DMS 273 treated with DMSO at 0.1 percent for 48 hours (cell line): ENCODE results near the gene WDR18.

ENCODE experiments used
- DNase-seq: peaks from one replicate; lab custom pipeline; 2025; lab: John Stamatoyannopoulos, UW

Gene WDR18

GRCh38 chr19:984165-984967 is at the start of gene WDR18:
WDR18 (plus strand) TSS chr19:984345; CDS start chr19:984354, 9 bp downstream.
- DNase-seq, result peak; percentile 60

DNA sequence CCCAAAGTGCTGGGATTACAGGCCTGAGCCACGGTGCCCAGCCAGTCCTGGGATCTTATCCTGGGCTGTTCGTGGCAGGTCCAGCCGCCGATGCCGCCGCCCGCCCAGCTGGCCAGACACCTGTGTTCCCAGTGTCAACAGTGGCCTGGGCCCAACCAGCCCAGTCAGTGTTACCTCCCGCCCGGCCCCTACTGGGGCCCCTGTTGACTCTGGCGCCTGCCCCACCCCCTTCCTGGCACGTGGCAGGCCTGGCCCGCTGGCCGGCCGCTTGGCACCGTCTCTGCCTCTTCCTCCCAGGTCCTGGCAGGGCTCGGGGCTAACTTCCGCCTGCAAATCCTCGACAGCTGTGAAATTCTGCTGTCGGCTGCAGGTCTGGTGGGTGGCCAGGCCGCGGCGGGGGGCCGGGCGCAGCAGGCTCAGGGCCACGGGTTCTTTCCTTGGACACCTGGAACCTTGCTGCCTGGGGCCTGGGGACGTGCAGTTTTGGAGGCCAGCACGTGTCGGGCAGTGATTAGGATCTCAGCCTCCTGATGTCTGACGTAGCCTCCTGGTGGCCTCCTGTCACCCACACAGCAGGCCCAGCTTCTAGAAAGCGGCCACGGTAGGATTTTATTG is 49.2 kb upstream of the WDR18 start:
- DNase-seq, result peak; percentile 87

DNA sequence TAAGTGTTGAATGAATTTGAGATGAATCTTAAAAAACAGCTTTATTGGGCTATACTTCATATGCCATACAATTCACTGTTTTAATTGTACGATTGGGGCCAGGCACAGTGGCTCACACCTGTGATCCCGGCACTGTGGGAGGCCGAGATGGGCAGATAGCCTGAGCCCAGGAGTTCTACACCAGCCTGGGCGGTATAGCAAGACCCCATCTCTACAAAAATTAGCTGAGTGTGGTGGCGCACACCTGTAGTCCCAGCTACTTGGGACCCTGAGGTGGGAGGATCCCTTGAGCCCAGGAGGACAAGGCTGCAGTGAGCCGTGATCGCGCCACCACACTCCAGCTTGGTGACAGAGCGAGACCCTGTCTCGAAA is 48.0 kb upstream of the WDR18 start:
- no peak for DNase-seq

- no peak for DNase-seq
Measured at GRCh38 chr19:937259-937694, 46.9 kb upstream of the WDR18 start.

GRCh38 chr19:938233-938923 is 45.8 kb upstream of the WDR18 start:
- no peak for DNase-seq

GRCh38 chr19:939439-939838 is 44.7 kb upstream of the WDR18 start:
- DNase-seq, result no peak

GRCh38 chr19:939922-940321 is 44.2 kb upstream of the WDR18 start:
- no peak for DNase-seq

- peak; percentile 82 for DNase-seq
Measured at GRCh38 chr19:940591-941291, 43.4 kb upstream of the WDR18 start.

DNA sequence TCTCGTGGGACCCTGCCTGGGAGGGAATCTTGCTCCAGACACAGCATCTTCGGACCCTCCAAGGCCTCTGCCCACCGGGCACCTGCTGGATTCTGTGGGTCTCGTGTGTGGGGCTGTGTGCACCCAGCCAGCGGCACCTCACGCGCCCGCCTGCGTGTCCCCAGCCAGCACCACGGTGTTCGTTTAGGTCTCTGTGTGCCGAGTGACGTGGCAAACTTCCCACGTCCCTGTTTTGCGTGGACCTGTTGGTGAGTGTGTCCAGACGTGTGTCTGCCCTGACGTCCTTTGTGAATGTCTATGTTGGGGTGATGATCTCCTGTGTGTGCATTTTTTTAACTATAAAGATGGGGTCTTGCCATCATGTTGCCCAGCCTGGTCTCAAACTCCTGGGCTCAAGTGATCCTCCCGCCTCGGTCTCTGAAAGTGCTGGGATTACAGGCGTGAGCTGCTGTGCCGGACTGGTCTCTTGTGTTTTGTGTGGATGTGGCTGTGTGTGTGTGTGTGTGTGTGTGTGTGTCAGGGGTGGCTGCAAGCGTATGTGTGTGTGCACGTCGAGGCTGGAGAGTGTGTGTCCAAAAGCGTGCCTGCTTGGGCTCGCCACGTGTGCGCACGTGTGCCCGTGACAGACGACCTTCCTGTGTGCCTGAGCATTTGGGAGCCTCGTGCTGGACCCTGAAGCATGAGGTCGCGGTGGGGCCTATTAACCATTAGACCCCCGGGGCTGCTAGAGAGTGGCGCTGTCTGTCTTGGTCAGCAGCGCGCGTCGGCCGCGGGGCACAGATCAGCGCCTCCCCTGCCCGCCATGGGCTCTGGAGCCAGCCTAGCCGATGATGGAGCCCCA is 42.6 kb upstream of the WDR18 start:
- no peak for DNase-seq

DNA sequence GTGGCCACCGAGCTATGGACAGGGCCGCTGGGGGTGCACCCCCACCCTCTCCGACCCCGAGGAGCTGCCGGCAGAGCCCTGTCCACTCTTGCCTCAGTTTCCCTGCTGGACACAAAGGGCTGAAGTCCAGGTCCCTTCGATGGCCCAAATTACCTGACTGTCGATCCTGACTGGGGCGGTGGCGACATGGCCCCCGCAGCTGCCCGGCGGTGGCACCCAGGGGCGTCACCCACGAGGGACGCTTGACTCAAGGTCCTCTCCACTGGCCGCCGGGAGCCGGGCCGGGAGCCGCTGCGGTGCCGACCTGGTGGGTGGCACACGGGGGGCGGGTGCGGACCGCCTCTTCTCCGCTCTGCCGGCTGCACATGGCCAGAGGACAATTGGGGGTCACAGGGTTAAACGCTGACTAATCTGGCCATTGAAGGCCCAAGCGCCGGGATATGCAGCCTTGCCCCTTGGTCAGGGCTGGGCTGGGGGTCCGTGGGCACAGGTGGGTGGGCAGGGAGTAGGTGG is 42.0 kb upstream of the WDR18 start:
- DNase-seq, result no peak

DNA sequence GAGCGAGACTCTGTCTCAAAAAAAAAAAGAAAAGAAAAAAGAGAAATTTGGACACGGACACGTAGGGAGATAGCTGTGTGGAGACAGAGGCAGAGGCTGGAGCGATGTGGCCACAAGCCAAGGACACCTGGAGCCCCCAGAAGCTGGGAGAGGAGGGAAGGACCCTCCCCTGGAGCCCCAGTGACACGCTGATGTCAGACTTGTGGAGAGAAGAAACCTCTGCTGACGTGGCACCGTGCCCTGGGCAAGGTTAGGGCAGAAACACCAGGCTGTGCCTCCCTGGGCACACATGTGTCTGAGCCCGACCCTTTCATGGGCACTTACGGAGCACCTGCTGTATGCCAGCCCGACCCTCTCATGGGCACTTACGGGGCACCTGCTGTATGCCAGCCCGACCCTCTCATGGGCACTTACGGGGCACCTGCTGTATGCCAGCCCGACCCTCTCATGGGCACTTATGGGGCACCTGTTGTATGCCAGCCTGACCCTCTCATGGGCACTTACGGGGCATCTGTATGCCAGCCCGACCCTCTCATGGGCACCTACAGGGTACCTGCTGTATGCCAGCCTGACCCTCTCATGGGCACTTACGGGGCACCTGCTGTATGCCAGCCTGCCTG is 40.5 kb upstream of the WDR18 start:
- DNase-seq, result no peak

GRCh38 chr19:944171-944567 is 40.0 kb upstream of the WDR18 start:
- no peak for DNase-seq

DNA sequence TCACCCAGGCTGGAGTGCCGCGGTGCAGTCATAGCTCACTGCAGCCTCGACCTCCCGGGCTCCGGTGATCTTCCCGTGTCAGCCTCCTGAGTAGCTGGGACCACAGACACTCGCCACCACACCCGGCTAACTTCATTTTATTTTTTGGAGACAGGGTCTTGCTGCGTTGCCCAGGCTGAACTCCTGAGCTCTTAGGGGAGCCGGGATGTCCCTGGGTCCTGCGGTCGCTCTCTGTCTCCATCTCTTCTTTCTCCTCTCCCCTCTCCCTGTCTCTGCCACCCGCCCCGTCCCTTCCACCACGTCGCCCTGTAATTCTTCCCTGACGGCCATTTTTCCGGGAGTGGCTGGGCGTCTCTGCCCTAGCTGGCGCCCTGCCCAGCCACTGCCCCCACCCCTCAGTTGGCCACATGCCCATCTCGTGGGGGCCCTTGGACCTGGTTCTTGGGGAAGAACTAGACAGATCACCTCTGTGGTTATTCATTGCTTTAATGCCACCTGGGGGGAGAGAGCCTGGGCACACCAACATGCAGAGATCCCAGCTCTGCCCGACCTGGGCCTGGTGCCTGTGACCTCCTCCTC is 39.4 kb upstream of the WDR18 start:
- DNase-seq, result no peak

GRCh38 chr19:945401-946252 is 38.5 kb upstream of the WDR18 start:
- DNase-seq, result no peak

DNA sequence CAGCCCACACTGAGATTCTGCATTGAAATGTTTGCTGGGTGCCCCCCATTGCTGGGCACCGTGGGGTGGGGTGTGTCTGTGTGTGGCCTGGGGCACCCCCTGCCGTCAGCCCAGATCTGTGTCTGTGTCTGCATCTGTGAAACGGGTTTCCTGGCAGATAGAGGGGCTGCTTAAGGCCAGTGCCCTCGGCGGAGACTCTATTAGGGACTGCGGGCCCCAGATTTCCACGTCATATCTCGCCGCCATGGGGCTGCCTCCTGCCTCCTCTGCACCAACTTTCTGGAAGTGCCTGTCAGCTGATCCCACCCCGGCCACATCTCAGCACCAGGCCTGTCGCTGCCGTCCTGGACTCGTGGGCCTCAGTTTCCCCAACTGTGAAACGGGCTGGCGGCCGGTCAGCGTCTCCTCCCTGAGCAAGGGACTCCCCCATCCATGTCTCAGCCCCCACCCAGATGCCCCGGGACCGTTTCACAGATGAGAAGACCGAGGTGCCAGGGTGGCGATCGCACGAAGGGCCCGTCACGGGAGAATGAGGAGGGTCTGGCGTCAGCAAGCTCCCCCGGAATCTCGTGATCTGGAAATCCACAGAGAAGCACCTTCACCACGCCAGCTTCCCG is 36.9 kb upstream of the WDR18 start:
- DNase-seq, result no peak

GRCh38 chr19:947707-948539 is 36.2 kb upstream of the WDR18 start:
- DNase-seq, result no peak

DNA sequence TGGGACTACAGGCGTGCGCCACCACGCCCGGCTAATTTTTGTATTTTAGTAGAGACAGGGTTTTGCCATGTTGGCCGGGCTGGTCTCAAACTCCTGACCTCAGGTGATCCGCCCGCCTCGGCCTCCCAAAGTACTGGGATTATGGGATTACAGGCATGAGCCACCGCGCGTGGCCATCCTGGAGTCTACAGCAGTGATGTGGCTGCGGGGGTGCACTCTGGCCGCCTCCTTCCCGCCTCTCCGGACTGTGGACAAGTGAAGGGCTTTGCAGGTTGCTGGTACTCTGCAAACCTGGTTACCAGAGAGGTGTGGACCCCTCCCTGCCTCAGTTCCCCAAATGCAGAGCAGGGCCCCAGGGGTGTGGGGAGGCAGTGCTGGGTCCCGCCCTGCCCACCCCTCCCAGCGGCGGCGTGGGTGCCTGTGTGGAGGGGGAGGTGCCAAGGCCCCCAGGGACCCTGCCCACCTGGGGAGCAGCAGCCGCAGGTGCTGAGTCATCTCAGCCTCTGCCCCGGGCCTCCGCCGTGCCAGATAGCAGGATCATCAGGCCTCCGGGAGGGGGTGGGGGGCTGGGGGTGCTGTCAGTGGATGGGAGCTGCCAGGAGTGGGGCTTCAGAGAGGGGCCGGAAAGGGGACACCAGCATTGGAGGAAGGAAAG is 35.2 kb upstream of the WDR18 start:
- DNase-seq, result no peak
